HEK293T (cell line): ENCODE measurements around the gene DHFR2.

ENCODE experiments used
- ARNT ChIP-seq: fragments of 450-650 bp; IDR thresholded peaks from 2 replicates; pipeline ENCODE4 v1.6.1; 2017; ENCODE audit warnings: mild to moderate bottlenecking
- BHLHE40 ChIP-seq: fragments of 450-650 bp; IDR thresholded peaks from 2 replicates; pipeline ENCODE4 v1.6.1; 2016; ENCODE audit warnings: mild to moderate bottlenecking, moderate library complexity, borderline replicate concordance
- FOXK2 ChIP-seq: fragments of 450-650 bp; IDR thresholded peaks from 2 replicates; pipeline ENCODE4 v1.6.1; 2016; ENCODE audit warnings: mild to moderate bottlenecking
- FOXM1 ChIP-seq: fragments of 450-650 bp; IDR thresholded peaks from 2 replicates; pipeline ENCODE4 v1.6.1; 2017; ENCODE audit warnings: mild to moderate bottlenecking, borderline replicate concordance
- HDGF ChIP-seq: fragments of 450-650 bp; IDR thresholded peaks from 2 replicates; pipeline ENCODE4 v1.6.1; 2017; ENCODE audit warnings: antibody characterized with exemption, borderline replicate concordance
- L3MBTL2 ChIP-seq: fragments of 450-650 bp; conservative IDR thresholded peaks from 2 replicates; pipeline ENCODE4 v1.6.1; 2016; ENCODE audit warnings: mild to moderate bottlenecking
- LEF1 ChIP-seq: fragments of 450-650 bp; IDR thresholded peaks from 2 replicates; pipeline ENCODE4 v1.6.1; 2017; ENCODE audit warnings: mild to moderate bottlenecking, borderline replicate concordance
- NFRKB ChIP-seq: fragments of 450-650 bp; IDR thresholded peaks from 2 replicates; pipeline ENCODE4 v1.6.1; 2016; ENCODE audit warnings: mild to moderate bottlenecking, moderate library complexity
- PKNOX1 ChIP-seq: fragments of 450-650 bp; IDR thresholded peaks from 2 replicates; pipeline ENCODE4 v1.6.1; 2016
- SP1 ChIP-seq: fragments of 450-650 bp; IDR thresholded peaks from 2 replicates; pipeline ENCODE4 v1.6.1; 2017
- SUZ12 ChIP-seq: fragments of 450-650 bp; IDR thresholded peaks from 2 replicates; pipeline ENCODE4 v1.6.1; 2016; ENCODE audit warnings: mild to moderate bottlenecking
- TARDBP ChIP-seq: fragments of 450-650 bp; IDR thresholded peaks from 2 replicates; pipeline ENCODE4 v1.6.1; 2016
- ZNF384 ChIP-seq: fragments of 450-650 bp; IDR thresholded peaks from 2 replicates; pipeline ENCODE4 v1.6.1; 2016

GRCh38 chr3:94028093-94028837 is 34.5 kb downstream of the DHFR2 start, which contains the start of gene STX19:
- TF ChIP-seq SP1 (no peak), L3MBTL2 (no peak), ZNF384 (no peak), NFRKB (no peak), FOXM1 (no peak), SUZ12 (no peak), BHLHE40 (no peak), PKNOX1 (no peak), TARDBP (no peak), ARNT (no peak), FOXK2 (no peak), HDGF (no peak), LEF1 (no peak)
